Left ventricle myocardium superior (tissue), 1 donor: ENCODE data around the gene GRPR. TPM values are rescaled to one million over a fixed set of nuclear protein-coding genes. Genes with fewer than 3 reads are reported as not detected.

Experiments used
- ATAC-seq: fragments of 200-7000 bp; cut with Tn5 transposase; one replicate; pipeline ENCODE4 v1.9.1; 2020; ENCODE audit warnings: mild to moderate bottlenecking, moderate library complexity
- DNase-seq: peaks from one replicate; pipeline ENCODE4 v3.0.0-alpha.2; 2020
- intact Hi-C: fragments of 100-400 bp; cut with micrococcal nuclease; formaldehyde crosslinking; loops from one replicate; pipeline ENCODE4 v1.11.0; 2022
- long read RNA-seq: library from polyadenylated mRNA; unstranded; transcript quantifications from one replicate; pipeline ENCODE4 v2.0.0, GENCODE V29; 2021
- total RNA-seq: library from RNA; stranded (reverse); fragmentation: NEBNext Ultra II Directional; extraction: Animal tissue kit (Norgen Biotek cat#: 25700); gene quantifications from one replicate; pipeline ENCODE4 v1.2.1, GENCODE V29; 2021
- donor health status: DM: no; HTN: yes; CAD: no; lungs with severe emphysema.

The GRPR gene
- 0.22 TPM for total RNA-seq
- long read RNA-seq: 0 reads

DNA sequence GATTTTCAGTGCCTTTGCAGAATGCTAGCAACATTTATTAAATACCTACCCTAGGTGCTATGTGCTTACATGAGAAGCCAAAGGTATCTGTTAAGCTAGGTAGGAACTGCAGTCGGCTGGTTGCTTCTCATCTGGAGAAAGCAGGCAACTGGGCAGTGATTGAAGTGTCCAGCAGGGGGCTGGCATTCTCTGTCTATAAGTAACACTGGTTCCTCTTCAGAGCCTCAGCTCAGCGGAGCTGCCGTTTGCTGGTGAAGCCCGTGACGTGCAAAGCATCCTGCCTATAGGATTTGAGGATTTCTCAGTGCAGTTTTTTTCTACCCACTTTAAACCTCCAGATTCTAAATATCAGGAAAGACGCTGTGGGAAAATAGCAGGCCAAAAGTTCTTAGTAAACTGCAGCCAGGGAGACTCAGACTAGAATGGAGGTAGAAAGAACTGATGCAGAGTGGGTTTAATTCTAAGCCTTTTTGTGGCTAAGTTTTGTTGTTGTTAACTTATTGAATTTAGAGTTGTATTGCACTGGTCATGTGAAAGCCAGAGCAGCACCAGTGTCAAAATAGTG, at the start of gene GRPR:
Gene GRPR, plus strand, starts transcription at position 344 of the 565 bp plus-strand sequence. CDS start 389 bp downstream, outside the sequence.
- intact Hi-C loops: no loop called here
- ATAC-seq: peak; percentile 89
- peak; percentile 73 for DNase-seq

GRCh38 chrX:16075087-16075486, 48.3 kb upstream of the GRPR start:
- ATAC-seq: no peak
- no peak for DNase-seq
- intact Hi-C loops: no loop called here

DNA sequence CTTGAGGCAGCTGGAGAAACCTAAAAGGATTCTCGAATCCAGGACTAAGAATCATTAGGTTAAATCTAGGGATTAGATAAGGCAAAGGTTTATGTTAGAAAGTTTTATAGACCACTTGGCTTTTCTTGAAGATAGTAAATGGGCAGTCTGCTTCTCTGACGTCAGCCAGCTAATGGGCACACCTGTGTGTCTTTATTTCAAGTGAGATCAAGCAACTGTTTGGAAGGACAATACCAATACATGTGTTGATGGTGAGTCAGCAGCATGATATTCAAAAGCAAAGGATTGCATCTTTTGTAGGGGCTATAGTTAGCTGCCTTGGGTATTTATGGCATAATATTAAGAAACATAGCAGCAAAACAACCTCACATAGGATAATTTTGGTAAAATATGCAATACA, 46.5 kb upstream of the GRPR start:
- DNase-seq (no peak), ATAC-seq (no peak)
- intact Hi-C loops: no loop called here

- ATAC-seq (no peak), DNase-seq (no peak)
- intact Hi-C loops: no loop called here
These were observed 45.6 kb upstream of the GRPR start for GRCh38 chrX:16077811-16078210.

DNA sequence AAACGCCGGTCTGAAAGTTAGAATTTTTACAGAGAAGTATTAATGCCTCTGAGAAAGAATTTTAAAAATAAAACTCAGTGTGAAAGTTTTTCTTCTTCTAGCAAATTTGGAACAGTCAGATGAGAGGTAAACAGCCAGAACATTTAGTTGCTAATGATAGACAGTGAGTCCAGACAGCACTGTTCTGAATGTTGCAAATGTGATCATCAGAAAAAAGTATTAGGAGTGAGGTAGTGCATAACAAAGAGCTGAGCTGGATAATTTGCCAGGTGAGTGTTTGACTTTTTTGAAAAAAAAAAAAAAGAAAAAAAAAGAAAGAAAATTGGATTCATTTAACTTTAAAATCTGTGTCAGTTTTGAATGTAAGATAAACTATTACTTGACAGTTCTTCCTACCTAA, 42.0 kb upstream of the GRPR start:
- intact Hi-C loops: no loop called here
- ATAC-seq (no peak), DNase-seq (no peak)

DNA sequence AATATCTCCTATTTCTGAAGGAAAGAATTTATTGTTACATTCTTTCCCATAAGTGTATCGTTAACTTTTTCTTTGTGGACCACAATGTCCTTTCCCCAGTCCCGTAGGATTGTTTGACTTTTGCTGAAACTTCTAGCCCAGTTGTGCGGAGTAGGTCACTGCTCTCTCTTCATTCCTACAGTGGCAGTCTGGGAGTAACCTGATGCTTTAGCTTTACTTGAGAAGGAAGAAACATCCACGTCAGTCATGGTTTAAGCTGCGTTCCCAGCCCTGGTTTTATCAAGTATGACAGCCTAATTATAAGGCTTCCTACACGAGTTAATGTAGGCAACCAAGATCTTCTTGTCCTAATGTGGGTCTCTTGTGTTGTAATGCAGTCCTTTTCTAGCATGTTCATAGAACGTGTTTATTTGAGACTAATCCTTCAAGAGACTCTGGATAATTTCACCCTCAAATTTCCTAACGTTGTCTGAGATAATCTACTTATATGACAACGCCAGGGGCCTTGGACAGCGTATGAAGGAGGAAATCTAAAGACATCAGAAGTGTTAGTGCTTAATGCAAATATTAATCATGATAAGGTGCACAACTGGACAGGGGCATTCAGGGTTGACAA, 40.8 kb upstream of the GRPR start:
- intact Hi-C loops: no loop called here
- no peak for ATAC-seq
- no peak for DNase-seq

GRCh38 chrX:16087076-16087475, 36.3 kb upstream of the GRPR start:
- no peak for DNase-seq
- intact Hi-C loops: no loop called here
- no peak for ATAC-seq

DNA sequence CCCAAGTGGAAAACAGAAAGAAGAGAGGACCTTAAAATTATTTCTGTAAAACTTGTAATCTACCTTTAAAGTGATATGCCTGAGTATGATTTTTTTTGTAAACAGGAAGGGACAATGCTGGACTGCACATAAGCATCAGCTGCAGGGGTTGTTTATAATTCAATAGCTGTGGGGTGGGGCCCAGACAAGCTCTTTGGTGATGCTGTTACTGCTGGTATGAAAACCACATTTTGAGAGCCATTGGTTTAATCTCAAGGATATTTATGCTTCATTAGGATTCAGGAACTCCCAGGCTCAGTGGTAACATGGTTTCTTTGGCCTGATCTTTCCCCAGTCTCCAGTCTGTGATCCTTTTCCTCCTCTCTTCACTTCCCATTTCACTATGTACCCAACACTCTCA, 34.3 kb upstream of the GRPR start:
- ATAC-seq (no peak), DNase-seq (no peak)
- intact Hi-C loops: no loop called here

GRCh38 chrX:16096141-16096540, 27.2 kb upstream of the GRPR start:
- ATAC-seq (no peak), DNase-seq (no peak)
- intact Hi-C loops: no loop called here

DNA sequence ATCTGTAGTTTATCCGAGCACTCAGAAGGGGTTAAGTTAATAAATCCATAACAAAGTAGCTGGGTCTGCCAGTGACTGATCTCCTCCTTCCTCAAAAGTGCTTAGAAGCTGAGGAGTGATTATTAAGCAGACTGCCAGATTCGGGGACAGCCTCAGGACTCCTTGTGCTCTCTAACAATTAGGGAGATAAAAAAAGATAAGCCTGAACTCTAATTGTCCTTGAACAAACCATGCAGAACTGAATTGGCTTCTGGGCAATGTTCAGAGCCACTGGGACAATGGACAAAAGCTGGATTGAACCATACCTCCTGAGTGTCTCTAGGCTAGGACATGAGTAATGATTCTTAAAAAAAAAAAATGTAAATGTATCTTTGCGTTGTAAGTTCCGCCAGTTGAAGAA, 22.7 kb upstream of the GRPR start:
- no peak for DNase-seq
- intact Hi-C loops: no loop called here
- peak; percentile 60 for ATAC-seq

GRCh38 chrX:16101581-16101980, 21.8 kb upstream of the GRPR start:
- DNase-seq (no peak), ATAC-seq (no peak)
- intact Hi-C loops: no loop called here

DNA sequence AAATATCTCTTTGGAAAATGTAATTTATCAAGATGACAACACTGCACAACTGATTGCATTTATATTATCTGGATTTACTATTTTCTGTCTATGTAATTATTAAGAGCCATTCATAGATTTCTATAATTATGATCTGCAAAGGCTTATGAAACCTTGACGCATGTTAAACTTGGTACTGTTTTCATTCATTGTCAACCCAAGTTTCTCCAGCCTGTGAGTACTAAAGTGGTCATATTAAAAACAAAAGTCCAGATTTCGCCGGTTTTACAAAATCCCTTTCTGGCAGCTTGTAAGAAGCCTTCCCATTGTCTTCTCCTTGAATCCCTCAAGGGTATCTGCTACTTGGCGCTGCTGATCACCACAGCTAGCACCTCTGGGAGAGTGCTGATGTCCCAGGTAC, 19.7 kb upstream of the GRPR start:
- intact Hi-C loops: no loop called here
- ATAC-seq (no peak), DNase-seq (no peak)

- intact Hi-C loops: no loop called here
- ATAC-seq (no peak), DNase-seq (no peak)
These were observed 10.9 kb upstream of the GRPR start for GRCh38 chrX:16112428-16112827.

DNA sequence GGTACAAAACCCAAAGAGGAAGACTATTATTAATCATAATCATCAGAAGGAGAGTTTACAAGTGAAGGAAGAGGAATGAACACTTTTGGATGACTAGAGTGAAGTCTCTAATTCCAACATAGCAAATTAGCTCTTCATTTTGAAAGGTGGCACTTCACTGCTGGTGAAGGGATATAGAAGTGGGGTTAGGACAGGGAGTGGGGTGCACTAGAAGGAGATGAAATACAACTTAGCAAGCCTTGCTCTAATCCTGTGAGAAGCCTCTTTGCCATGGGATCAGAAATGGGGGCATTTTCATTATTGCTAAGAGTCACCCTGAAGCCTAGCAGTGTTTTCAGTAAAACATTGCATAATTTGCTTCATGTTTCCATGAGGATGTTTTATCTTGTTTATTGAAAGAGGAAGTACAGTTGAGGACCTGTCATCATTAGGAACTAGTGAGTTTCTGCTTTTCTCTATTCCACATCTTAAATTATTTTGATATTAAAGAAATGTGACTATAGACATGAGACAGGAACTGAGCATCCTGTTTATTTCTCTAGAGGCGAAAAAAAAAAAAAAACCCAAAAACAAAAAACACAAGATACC, 9.3 kb upstream of the GRPR start:
- intact Hi-C loops: no loop called here
- no peak for DNase-seq
- ATAC-seq: no peak

GRCh38 chrX:16114611-16115010, 8.8 kb upstream of the GRPR start:
- no peak for ATAC-seq
- no peak for DNase-seq
- intact Hi-C loops: no loop called here

GRCh38 chrX:16119353-16120220, 3.8 kb upstream of the GRPR start:
- intact Hi-C loops: no loop called here

DNA sequence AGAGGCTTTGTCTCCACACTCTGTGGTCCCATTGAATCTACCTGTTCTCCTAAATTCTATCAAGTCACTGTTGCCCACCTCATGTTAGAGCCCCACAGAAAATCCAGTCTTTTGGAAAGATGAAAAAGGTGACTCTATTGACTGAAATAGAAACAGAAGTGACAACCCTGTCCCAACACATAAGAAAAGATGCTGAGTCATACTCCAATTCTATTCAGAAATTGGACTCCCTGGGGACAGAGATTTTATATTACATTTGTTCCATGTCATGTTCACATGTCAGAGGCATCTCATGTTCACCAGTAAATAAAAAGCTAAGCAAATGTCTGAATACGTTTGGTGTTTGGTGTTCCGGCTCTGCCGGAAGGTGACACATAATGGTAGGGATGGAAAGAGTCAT, 2.9 kb upstream of the GRPR start:
- no peak for ATAC-seq
- DNase-seq: no peak
- intact Hi-C loops: no loop called here

More at GRCh38 chrX:16119353-16120220, 3.8 kb upstream of the GRPR start:
- no peak for ATAC-seq
- DNase-seq: no peak

DNA sequence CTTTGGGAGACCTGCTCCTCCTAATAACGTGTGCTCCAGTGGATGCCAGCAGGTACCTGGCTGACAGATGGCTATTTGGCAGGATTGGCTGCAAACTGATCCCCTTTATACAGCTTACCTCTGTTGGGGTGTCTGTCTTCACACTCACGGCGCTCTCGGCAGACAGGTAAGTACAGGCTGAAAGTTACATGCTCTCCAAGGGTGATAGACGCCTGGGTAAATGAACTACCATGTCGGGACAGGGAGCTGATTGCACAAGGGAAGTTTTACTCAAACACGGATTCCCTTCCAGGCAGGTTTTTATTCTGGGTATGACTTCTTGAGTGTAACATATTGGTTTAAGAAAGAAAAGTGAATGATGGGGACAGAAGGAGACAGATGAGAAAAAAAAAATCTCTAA, 836 bp downstream of the GRPR start:
- ATAC-seq: no peak
- intact Hi-C loops: no loop called here
- DNase-seq: no peak

- ATAC-seq (no peak), DNase-seq (no peak)
- intact Hi-C loops: no loop called here
These were observed 2.3 kb downstream of the GRPR start for GRCh38 chrX:16125520-16126149.

GRCh38 chrX:16130707-16131106, 7.3 kb downstream of the GRPR start:
- ATAC-seq (no peak), DNase-seq (no peak)
- intact Hi-C loops: no loop called here
